H9 (cell line): Measurements from ENCODE around the gene TPRN. TPM values are rescaled to one million over a fixed set of nuclear protein-coding genes. Genes with fewer than 3 reads are reported as not detected.

Source experiments
- DNase-seq: peaks from one replicate; pipeline ENCODE4 v3.0.0-alpha.2; 2017
- H2AFZ ChIP-seq: one replicate; pipeline ENCODE4 v1.6.1; 2013; ENCODE audit warnings: mild to moderate bottlenecking, low read length, control low read depth, moderate library complexity
- H2AK5ac ChIP-seq: 2 replicates; pipeline ENCODE4 v1.6.1; 2013; ENCODE audit warnings: low read length, control low read depth, mixed read lengths; ENCODE audit not compliant: insufficient read length
- H2BK120ac ChIP-seq: one replicate; pipeline ENCODE4 v1.6.1; 2013; ENCODE audit warnings: low read depth, mild to moderate bottlenecking, low read length, control low read depth, inconsistent platforms; ENCODE audit not compliant: poor library complexity, severe bottlenecking
- H2BK12ac ChIP-seq: 2 replicates; pipeline ENCODE4 v1.6.1; 2013; ENCODE audit warnings: low read length, control low read depth, mixed read lengths, low read depth; ENCODE audit not compliant: insufficient read length
- H2BK15ac ChIP-seq: 2 replicates; pipeline ENCODE4 v1.6.1; 2013; ENCODE audit warnings: low read depth, low read length, control low read depth
- H2BK20ac ChIP-seq: one replicate; pipeline ENCODE4 v1.6.1; 2013; ENCODE audit warnings: low read depth, mild to moderate bottlenecking, low read length, control low read depth, inconsistent platforms; ENCODE audit not compliant: poor library complexity, severe bottlenecking
- H2BK5ac ChIP-seq: 2 replicates; pipeline ENCODE4 v1.6.1; 2013; ENCODE audit warnings: low read length, control low read depth, mixed read lengths; ENCODE audit not compliant: insufficient read length
- H3K14ac ChIP-seq: 2 replicates; pipeline ENCODE4 v1.6.1; 2013; ENCODE audit warnings: low read length, control low read depth; ENCODE audit not compliant: insufficient read depth
- H3K18ac ChIP-seq: 2 replicates; pipeline ENCODE4 v1.6.1; 2013; ENCODE audit warnings: low read depth, mild to moderate bottlenecking, mixed read lengths, low read length, control low read depth; ENCODE audit not compliant: insufficient read length
- H3K23ac ChIP-seq: 2 replicates; pipeline ENCODE4 v1.6.1; 2013; ENCODE audit warnings: low read length, control low read depth, mixed read lengths, low read depth; ENCODE audit not compliant: insufficient read length
- H3K23me2 ChIP-seq: 2 replicates; pipeline ENCODE4 v1.6.1; 2013; ENCODE audit warnings: low read depth, mild to moderate bottlenecking, mixed read lengths, low read length, control low read depth; ENCODE audit not compliant: insufficient read length, poor library complexity, severe bottlenecking
- H3K27ac ChIP-seq: 2 replicates; pipeline ENCODE4 v1.5.1; 2013; ENCODE audit warnings: low read length, control low read depth, mixed read lengths, low read depth; ENCODE audit not compliant: insufficient read length
- H3K27me3 ChIP-seq: 2 replicates; pipeline ENCODE4 v1.6.1; 2013; ENCODE audit warnings: low read length, control low read depth, inconsistent platforms; ENCODE audit not compliant: insufficient read depth
- H3K4ac ChIP-seq: 2 replicates; pipeline ENCODE4 v1.6.1; 2013; ENCODE audit warnings: low read depth, mild to moderate bottlenecking, control low read depth, inconsistent platforms, low read length, moderate library complexity
- H3K4me1 ChIP-seq: 2 replicates; pipeline ENCODE4 v1.6.1; 2013; ENCODE audit warnings: low read length, control low read depth, inconsistent platforms; ENCODE audit not compliant: insufficient read depth
- H3K4me2 ChIP-seq: 2 replicates; pipeline ENCODE4 v1.6.1; 2013; ENCODE audit warnings: low read length, control low read depth, mixed read lengths; ENCODE audit not compliant: insufficient read length, insufficient read depth
- H3K56ac ChIP-seq: 2 replicates; pipeline ENCODE4 v1.6.1; 2013; ENCODE audit warnings: low read depth, mild to moderate bottlenecking, mixed read lengths, low read length, control low read depth; ENCODE audit not compliant: insufficient read length
- H3K79me1 ChIP-seq: 2 replicates; pipeline ENCODE4 v1.6.1; 2013; ENCODE audit warnings: low read depth, mild to moderate bottlenecking, moderate library complexity, low read length, control low read depth, inconsistent platforms; ENCODE audit not compliant: insufficient read depth, poor library complexity, severe bottlenecking
- H3K79me2 ChIP-seq: 2 replicates; pipeline ENCODE4 v1.6.1; 2013; ENCODE audit warnings: low read length, control low read depth, inconsistent platforms; ENCODE audit not compliant: insufficient read depth
- H3K9ac ChIP-seq: 2 replicates; pipeline ENCODE4 v1.6.1; 2013; ENCODE audit warnings: low read length, control low read depth, mixed read lengths; ENCODE audit not compliant: insufficient read length; ENCODE audit errors: extremely low read depth
- H3K9me3 ChIP-seq: one replicate; pipeline ENCODE4 v1.6.1; 2013; ENCODE audit warnings: low read depth, low read length, inconsistent platforms; ENCODE audit not compliant: control insufficient read depth
- H3T11ph ChIP-seq: one replicate; pipeline ENCODE4 v1.6.1; 2013; ENCODE audit warnings: mild to moderate bottlenecking, low read length, control low read depth, inconsistent platforms
- H4K20me1 ChIP-seq: one replicate; pipeline ENCODE4 v1.6.1; 2013; ENCODE audit not compliant: control insufficient read depth, insufficient read length, insufficient read depth
- H4K5ac ChIP-seq: 2 replicates; pipeline ENCODE4 v1.6.1; 2013; ENCODE audit warnings: low read depth, mild to moderate bottlenecking, mixed read lengths, low read length, control low read depth; ENCODE audit not compliant: insufficient read length
- H4K8ac ChIP-seq: replicated peaks from 2 replicates; pipeline ENCODE4 v1.6.1; 2013; ENCODE audit warnings: low read length, control low read depth, mixed read lengths, low read depth; ENCODE audit not compliant: insufficient read length
- H4K91ac ChIP-seq: 2 replicates; pipeline ENCODE4 v1.6.1; 2013; ENCODE audit warnings: low read depth, mild to moderate bottlenecking, moderate library complexity, mixed read lengths, low read length, control low read depth; ENCODE audit not compliant: insufficient read length
- H3K27ac Mint-ChIP-seq, 3 experiments: 2 replicates in 2 of 3; 3 replicates in 1 of 3; pipeline ENCODE4 v1.8.0; 2020 to 2021; ENCODE audit warnings: mixed read lengths in 3 of 3, mild to moderate bottlenecking in 1 of 3, moderate library complexity in 1 of 3
- H3K27me3 Mint-ChIP-seq: 2 replicates; pipeline ENCODE4 v1.8.0; 2021; ENCODE audit warnings: low read depth, mild to moderate bottlenecking, moderate library complexity, mixed read lengths
- H3K36me3 Mint-ChIP-seq, 3 experiments: 2 replicates in 2 of 3; 3 replicates in 1 of 3; pipeline ENCODE4 v1.8.0; 2020 to 2021; ENCODE audit warnings: low read depth in 3 of 3, mixed read lengths in 3 of 3; ENCODE audit not compliant: insufficient read depth in 1 of 3
- H3K4me1 Mint-ChIP-seq, 2 experiments: 2 replicates each; pipeline ENCODE4 v1.8.0; 2020; ENCODE audit warnings: mixed read lengths in 2 of 2
- H3K4me3 Mint-ChIP-seq, 2 experiments: 2 replicates in 1 of 2; 3 replicates in 1 of 2; pipeline ENCODE4 v1.8.0; 2020 to 2021; ENCODE audit warnings: mild to moderate bottlenecking in 2 of 2, mixed read lengths in 2 of 2, moderate library complexity in 1 of 2
- H3K9me3 Mint-ChIP-seq, 2 experiments: 2 replicates in 1 of 2; 3 replicates in 1 of 2; pipeline ENCODE4 v1.8.0; 2020; ENCODE audit warnings: mild to moderate bottlenecking in 2 of 2, mixed read lengths in 2 of 2, moderate library complexity in 1 of 2
- WGBS: extraction: QIAGEN DNeasy Blood & Tissue Kit; methylation state at CpG from one replicate; pipeline ENCODE4 v1.1.7; 2013; ENCODE audit warnings: missing lambda C conversion rate, low lambda C conversion rate, mixed read lengths; ENCODE audit not compliant: insufficient read length; ENCODE audit errors: extremely low coverage; 5-methylcytosine and 5-hydroxymethylcytosine counted together
- total RNA-seq: library from RNA; stranded (reverse); gene quantifications from 2 replicates; pipeline ENCODE4 v1.2.1, GENCODE V29; 2021
- TF ChIP-seq, protein P1 (sequence below): fragments of 200-600 bp; sonication (generic); conservative IDR thresholded peaks from 3 replicates; pipeline ENCODE4 v1.8.0; 2021; ENCODE audit warnings: antibody characterized with exemption, mild to moderate bottlenecking

TPRN gene
- total RNA-seq, 1 experiment from 2014 or later, result 30.7 TPM

DNA sequence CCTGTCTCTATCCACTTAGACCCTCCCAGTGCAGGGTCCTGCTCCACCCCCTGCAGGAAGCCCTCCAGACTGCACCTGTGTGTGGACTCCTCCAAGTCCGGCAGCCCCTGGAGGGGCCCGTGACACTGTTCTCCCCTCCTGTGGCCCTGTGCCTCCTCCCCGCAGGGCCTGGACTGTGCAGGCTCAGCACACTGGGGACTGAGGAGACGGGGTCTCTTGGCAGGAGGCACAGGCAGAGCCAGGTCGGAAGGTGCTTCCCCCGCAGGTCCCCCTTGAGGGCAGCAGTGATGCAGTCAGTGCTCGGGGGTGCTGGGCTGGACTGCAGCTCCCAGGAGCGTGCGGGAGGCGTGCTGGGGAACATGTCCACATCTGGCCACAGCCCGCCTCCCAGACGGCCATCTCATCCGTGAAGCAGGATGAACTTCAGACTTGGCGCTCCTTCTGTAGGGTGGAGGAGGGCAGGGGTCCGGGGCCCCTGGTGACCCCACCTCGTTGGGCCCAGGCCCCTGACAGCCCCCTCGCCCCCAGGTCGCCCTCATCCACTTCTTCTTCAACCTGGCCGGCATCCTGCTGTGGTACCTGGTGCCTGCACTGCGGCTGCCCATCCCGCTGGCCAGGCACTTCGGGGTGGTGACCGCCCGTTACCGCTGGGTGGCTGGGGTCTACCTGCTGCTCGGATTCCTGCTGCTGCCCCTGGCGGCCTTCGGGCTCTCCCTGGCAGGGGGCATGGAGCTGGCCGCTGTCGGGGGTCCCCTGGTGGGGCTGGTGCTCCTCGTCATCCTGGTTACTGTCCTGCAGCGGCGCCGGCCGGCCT is 35.1 kb upstream of the TPRN start:
- Histone ChIP-seq H3K27ac (no peak overlapping the region), H3K9me3 (no peaks in the 10 kb centered on the region), H4K91ac (no peak overlapping the region), H3K4ac (no peak overlapping the region), H3K79me2 (no peaks in the 10 kb centered on the region), H3K4me1 (peaks cover 3% of the 10 kb centered on the region; the same call in 1 of the 2 replicates), H4K5ac (no peak overlapping the region), H2AK5ac (no peak overlapping the region), H2AFZ (no peak overlapping the region), H2BK20ac (no peak overlapping the region), H3K56ac (no peak overlapping the region), H3K23ac (no peak overlapping the region), H3T11ph (no peak overlapping the region), H2BK15ac (no peak overlapping the region), H3K79me1 (no peaks in the 10 kb centered on the region), H3K23me2 (no peaks in the 10 kb centered on the region), H2BK12ac (no peak overlapping the region), H3K27me3 (no peaks in the 10 kb centered on the region), H2BK5ac (no peak overlapping the region), H2BK120ac (no peak overlapping the region), H3K9ac (no peak overlapping the region), H3K14ac (no peak overlapping the region), H4K20me1 (no peaks in the 10 kb centered on the region), H4K8ac (no peak overlapping the region), H3K18ac (no peak overlapping the region), H3K4me2 (no peak overlapping the region)
- Mint-ChIP-seq H3K4me1 (peaks cover 12 to 20% of the 10 kb centered on the region in 2 experiments), H3K36me3 (peaks cover 0 to 5% (median 0%) of the 10 kb centered on the region in 3 experiments; a peak in 3 of 7 replicates), H3K4me3 (no peak overlapping the region), H3K27me3 (peaks cover 7% of the 10 kb centered on the region), H3K9me3 (no peaks in the 10 kb centered on the region), H3K27ac (peak overlapping the region in 2 of 3 experiments; percentile 34 to 76; a peak in 2 of 7 replicates)
- TF ChIP-seq, protein P1, sequence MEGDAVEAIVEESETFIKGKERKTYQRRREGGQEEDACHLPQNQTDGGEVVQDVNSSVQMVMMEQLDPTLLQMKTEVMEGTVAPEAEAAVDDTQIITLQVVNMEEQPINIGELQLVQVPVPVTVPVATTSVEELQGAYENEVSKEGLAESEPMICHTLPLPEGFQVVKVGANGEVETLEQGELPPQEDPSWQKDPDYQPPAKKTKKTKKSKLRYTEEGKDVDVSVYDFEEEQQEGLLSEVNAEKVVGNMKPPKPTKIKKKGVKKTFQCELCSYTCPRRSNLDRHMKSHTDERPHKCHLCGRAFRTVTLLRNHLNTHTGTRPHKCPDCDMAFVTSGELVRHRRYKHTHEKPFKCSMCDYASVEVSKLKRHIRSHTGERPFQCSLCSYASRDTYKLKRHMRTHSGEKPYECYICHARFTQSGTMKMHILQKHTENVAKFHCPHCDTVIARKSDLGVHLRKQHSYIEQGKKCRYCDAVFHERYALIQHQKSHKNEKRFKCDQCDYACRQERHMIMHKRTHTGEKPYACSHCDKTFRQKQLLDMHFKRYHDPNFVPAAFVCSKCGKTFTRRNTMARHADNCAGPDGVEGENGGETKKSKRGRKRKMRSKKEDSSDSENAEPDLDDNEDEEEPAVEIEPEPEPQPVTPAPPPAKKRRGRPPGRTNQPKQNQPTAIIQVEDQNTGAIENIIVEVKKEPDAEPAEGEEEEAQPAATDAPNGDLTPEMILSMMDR, result peak; percentile 52
- no CpG with 5 or more reads among the region's 35 CpGs for WGBS
- DNase-seq, result peak; percentile 68
